ENCODE results near the gene MYLK.

Gene MYLK

DNA sequence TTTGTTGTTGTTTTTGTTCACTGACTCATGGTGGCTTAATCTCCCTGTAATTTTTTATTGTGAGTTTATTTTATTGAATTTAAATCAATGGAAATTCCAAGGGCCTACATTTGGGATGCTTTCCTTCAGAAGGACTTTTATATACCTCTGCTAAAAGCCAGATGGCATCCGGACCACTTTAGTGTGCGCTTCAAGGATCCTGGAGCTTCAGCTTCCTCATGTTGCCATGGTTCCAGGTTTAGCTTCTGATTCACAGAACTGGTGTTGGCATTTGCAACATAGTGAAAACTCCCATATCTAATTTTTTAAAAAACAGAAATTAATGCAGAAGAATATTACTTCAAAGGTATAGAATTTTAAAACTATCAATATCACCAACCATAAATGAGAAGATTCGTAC lies 290.8 kb downstream of the MYLK start:
- Histone ChIP-seq H3K56ac (ENCODE audit: low read length) (no peak overlapping the region), H2BK120ac (ENCODE audit: low read depth, low read length) (no peak overlapping the region), H2BK5ac (ENCODE audit: low read length) (no peak overlapping the region), H3K4me3 (ENCODE audit: low read length) (no peak overlapping the region), H3K79me2 (ENCODE audit: control insufficient read depth, insufficient read depth, low read length) (no peaks in the 10 kb centered on the region), H2AK5ac (ENCODE audit: low read length) (no peak overlapping the region), H3K18ac (ENCODE audit: low read length) (no peak overlapping the region), H3K4me1 (ENCODE audit: control insufficient read depth, low read depth, low read length) (no peaks in the 10 kb centered on the region), H3K23ac (ENCODE audit: low read length) (no peak overlapping the region), H3K36me3 (ENCODE audit: control insufficient read depth, insufficient read depth, low read length) (no peaks in the 10 kb centered on the region), H4K8ac (ENCODE audit: low read depth, low read length) (no peak overlapping the region), H3K4me2 (ENCODE audit: low read length) (no peak overlapping the region), H4K5ac (ENCODE audit: low read length) (no peak overlapping the region), H2BK15ac (replicated peaks; ENCODE audit: low read depth) (no peak overlapping the region), H3K9ac (ENCODE audit: low read length) (no peak overlapping the region), H3K79me1 (ENCODE audit: low read length) (peaks cover 2% of the 10 kb centered on the region), H3K27ac (ENCODE audit: low read depth, low read length) (no peak overlapping the region), H3K27me3 (ENCODE audit: insufficient read depth, low read length, poor library complexity) (no peaks in the 10 kb centered on the region), H3K4ac (ENCODE audit: low read depth, low read length) (no peak overlapping the region)
- WGBS (ENCODE audit: extremely low coverage, insufficient coverage, low lambda C conversion rate), result no CpG with 5 or more reads among the region's 3 CpGs
- no peak for DNase-seq

DNA sequence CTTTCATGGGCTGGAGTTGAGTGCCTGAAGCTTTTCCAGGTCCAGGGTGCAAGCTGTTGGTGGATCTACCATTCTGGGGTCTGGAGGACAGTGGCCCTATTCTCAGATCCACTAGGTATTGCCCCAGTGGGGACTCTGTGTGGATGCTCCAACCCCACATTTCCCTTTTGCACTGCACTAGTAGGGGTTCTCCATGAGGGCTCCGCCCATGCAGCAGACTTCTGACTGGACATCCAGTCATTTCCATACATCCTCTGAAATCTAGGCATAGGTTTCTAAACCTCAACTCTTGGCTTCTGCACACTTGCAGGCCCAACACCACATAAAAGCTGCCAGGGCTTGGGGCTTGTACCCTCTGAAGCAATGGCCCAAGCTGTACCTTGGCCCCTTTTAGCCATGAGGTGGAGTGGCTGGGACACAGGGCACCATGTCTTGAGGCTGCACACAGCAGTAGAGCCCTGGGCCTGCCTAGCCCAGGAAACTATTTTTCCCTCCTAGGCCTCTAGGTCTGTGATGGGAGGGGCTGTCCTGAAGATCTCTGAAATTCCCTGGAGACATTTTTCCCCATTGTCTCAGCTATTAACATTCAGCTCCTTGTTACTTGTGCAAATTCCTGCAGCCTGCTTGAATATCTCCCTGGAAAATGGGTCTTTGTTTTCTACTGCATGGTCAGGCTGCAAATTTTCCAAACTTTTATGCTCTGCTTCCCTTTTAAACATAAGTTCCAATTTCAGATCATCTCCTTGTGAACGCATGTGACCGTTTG lies 293.3 kb downstream of the MYLK start:
- Histone ChIP-seq H2BK120ac (ENCODE audit: low read depth, low read length) (no peak overlapping the region), H2BK5ac (ENCODE audit: low read length) (no peak overlapping the region), H3K18ac (ENCODE audit: low read length) (no peak overlapping the region), H3K36me3 (ENCODE audit: control insufficient read depth, insufficient read depth, low read length) (no peaks in the 10 kb centered on the region), H4K8ac (ENCODE audit: low read depth, low read length) (no peak overlapping the region), H2AK5ac (ENCODE audit: low read length) (no peak overlapping the region), H4K5ac (ENCODE audit: low read length) (no peak overlapping the region), H3K4me1 (ENCODE audit: control insufficient read depth, low read depth, low read length) (no peaks in the 10 kb centered on the region), H3K23ac (ENCODE audit: low read length) (no peak overlapping the region), H3K4me2 (ENCODE audit: low read length) (no peak overlapping the region), H3K79me2 (ENCODE audit: control insufficient read depth, insufficient read depth, low read length) (no peaks in the 10 kb centered on the region), H3K27ac (ENCODE audit: low read depth, low read length) (no peak overlapping the region), H3K4me3 (ENCODE audit: low read length) (no peak overlapping the region), H3K4ac (ENCODE audit: low read depth, low read length) (no peak overlapping the region), H3K9ac (ENCODE audit: low read length) (no peak overlapping the region), H2BK15ac (replicated peaks; ENCODE audit: low read depth) (no peak overlapping the region), H3K79me1 (ENCODE audit: low read length) (peaks cover 2% of the 10 kb centered on the region), H3K56ac (ENCODE audit: low read length) (no peak overlapping the region), H3K27me3 (ENCODE audit: insufficient read depth, low read length, poor library complexity) (no peaks in the 10 kb centered on the region)
- no peak for DNase-seq
- WGBS (ENCODE audit: extremely low coverage, insufficient coverage, low lambda C conversion rate), result no CpG with 5 or more reads among the region's 3 CpGs

DNA sequence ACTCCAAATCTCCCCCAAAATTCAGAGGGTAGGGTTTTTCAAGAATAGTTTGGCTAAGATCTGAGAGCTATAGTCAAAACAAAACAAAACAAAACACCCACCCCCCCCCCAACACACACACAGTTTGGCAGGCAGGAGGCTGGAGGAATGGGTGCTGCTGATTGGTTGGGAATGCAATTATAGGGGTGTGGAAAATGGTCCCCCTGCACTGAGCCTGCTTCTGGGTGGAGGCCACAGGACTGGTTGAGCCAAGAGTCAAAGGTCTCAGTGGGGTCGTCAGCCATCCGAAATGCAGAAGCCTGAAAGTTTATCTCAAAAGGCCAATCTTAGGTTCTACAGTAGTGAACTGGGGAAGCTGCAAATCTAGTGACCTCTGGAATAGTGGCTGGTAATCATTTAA lies 296.7 kb downstream of the MYLK start:
- DNase-seq, result no peak
- H2BK5ac ChIP-seq (ENCODE audit: low read length), result no peak overlapping the region
- no peak overlapping the region for H2BK15ac ChIP-seq (replicated peaks; ENCODE audit: low read depth)
- H3K56ac ChIP-seq (ENCODE audit: low read length), result no peak overlapping the region
- H3K18ac ChIP-seq (ENCODE audit: low read length), result no peak overlapping the region
- peak overlapping the region; percentile 75 for H3K27ac ChIP-seq (ENCODE audit: low read depth, low read length)
- H3K4me3 ChIP-seq (ENCODE audit: low read length), result no peak overlapping the region
- peaks cover 2% of the 10 kb centered on the region for H3K79me1 ChIP-seq (ENCODE audit: low read length)
- H3K4ac ChIP-seq (ENCODE audit: low read depth, low read length), result no peak overlapping the region
- H4K5ac ChIP-seq (ENCODE audit: low read length), result no peak overlapping the region
- H3K36me3 ChIP-seq (ENCODE audit: control insufficient read depth, insufficient read depth, low read length), result no peaks in the 10 kb centered on the region
- H3K23ac ChIP-seq (ENCODE audit: low read length), result no peak overlapping the region
- no peak overlapping the region for H2BK120ac ChIP-seq (ENCODE audit: low read depth, low read length)
- H4K8ac ChIP-seq (ENCODE audit: low read depth, low read length), result no peak overlapping the region
- H3K79me2 ChIP-seq (ENCODE audit: control insufficient read depth, insufficient read depth, low read length), result peaks cover 4% of the 10 kb centered on the region
- no peaks in the 10 kb centered on the region for H3K27me3 ChIP-seq (ENCODE audit: insufficient read depth, low read length, poor library complexity)
- H3K9ac ChIP-seq (ENCODE audit: low read length), result no peak overlapping the region
- WGBS (ENCODE audit: extremely low coverage, insufficient coverage, low lambda C conversion rate), result no CpG with 5 or more reads among the region's 2 CpGs
- no peak overlapping the region for H2AK5ac ChIP-seq (ENCODE audit: low read length)
- no peaks in the 10 kb centered on the region for H3K4me1 ChIP-seq (ENCODE audit: control insufficient read depth, low read depth, low read length)
- H3K4me2 ChIP-seq (ENCODE audit: low read length), result no peak overlapping the region

DNA sequence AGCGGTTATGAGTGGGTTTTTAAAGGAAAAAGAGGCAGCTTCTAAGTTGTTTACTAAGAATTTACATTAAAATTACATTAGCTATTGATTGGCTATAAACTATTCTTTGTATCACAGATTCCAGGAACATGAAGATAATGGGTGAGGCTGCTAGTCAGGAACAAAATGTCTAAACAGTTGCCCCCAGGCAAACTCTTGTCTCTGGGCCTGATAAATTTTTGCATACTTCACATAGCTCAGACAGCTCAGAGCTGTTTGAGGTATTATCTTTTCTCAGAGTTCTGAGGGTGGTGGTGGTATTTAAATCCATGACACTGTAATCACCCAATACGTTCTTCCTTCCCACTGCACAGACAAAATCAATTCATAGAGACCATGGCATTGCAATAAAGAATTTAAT lies 297.2 kb downstream of the MYLK start:
- Histone ChIP-seq H2BK5ac (ENCODE audit: low read length) (no peak overlapping the region), H4K8ac (ENCODE audit: low read depth, low read length) (no peak overlapping the region), H3K18ac (ENCODE audit: low read length) (no peak overlapping the region), H3K79me2 (ENCODE audit: control insufficient read depth, insufficient read depth, low read length) (peaks cover 4% of the 10 kb centered on the region), H3K4ac (ENCODE audit: low read depth, low read length) (no peak overlapping the region), H3K9ac (ENCODE audit: low read length) (no peak overlapping the region), H3K36me3 (ENCODE audit: control insufficient read depth, insufficient read depth, low read length) (no peaks in the 10 kb centered on the region), H3K4me3 (ENCODE audit: low read length) (no peak overlapping the region), H3K56ac (ENCODE audit: low read length) (no peak overlapping the region), H3K4me1 (ENCODE audit: control insufficient read depth, low read depth, low read length) (no peaks in the 10 kb centered on the region), H4K5ac (ENCODE audit: low read length) (no peak overlapping the region), H3K23ac (ENCODE audit: low read length) (no peak overlapping the region), H3K27me3 (ENCODE audit: insufficient read depth, low read length, poor library complexity) (no peaks in the 10 kb centered on the region), H3K4me2 (ENCODE audit: low read length) (no peak overlapping the region), H3K27ac (ENCODE audit: low read depth, low read length) (peak overlapping the region; percentile 75), H2BK15ac (replicated peaks; ENCODE audit: low read depth) (no peak overlapping the region), H2BK120ac (ENCODE audit: low read depth, low read length) (no peak overlapping the region), H2AK5ac (ENCODE audit: low read length) (no peak overlapping the region), H3K79me1 (ENCODE audit: low read length) (peaks cover 2% of the 10 kb centered on the region)
- peak; percentile 70 for DNase-seq
- WGBS (ENCODE audit: extremely low coverage, insufficient coverage, low lambda C conversion rate), result no CpG with 5 or more reads among the region's 2 CpGs

DNA sequence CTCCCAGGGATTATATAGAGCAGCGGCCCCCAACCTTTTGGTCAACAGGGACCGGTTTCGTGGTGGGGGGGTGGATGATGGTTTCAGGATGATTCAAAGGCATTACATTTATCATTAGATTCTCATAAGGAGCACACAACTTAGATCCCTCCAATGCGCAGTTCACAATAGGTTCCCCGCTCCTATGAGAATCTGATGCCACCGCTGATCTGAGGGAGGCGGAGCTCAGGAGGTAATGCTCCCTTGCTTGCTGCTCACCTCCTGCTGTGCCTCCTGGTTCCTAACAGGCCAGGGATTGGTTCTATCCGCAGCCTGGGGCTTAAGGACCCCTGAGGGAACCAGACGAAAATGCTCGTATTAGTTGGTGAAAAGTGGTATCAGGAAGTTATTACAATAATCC lies 298.0 kb downstream of the MYLK start:
- Histone ChIP-seq H3K4me3 (ENCODE audit: low read length) (peak overlapping the region; percentile 72), H3K18ac (ENCODE audit: low read length) (peak overlapping the region; percentile 21), H3K36me3 (ENCODE audit: control insufficient read depth, insufficient read depth, low read length) (no peaks in the 10 kb centered on the region), H3K4ac (ENCODE audit: low read depth, low read length) (peak overlapping the region; percentile 20), H2BK15ac (replicated peaks; ENCODE audit: low read depth) (no peak overlapping the region), H2BK5ac (ENCODE audit: low read length) (no peak overlapping the region), H3K56ac (ENCODE audit: low read length) (peak overlapping the region; percentile 97), H3K4me1 (ENCODE audit: control insufficient read depth, low read depth, low read length) (no peaks in the 10 kb centered on the region), H4K5ac (ENCODE audit: low read length) (no peak overlapping the region), H3K27me3 (ENCODE audit: insufficient read depth, low read length, poor library complexity) (no peaks in the 10 kb centered on the region), H3K9ac (ENCODE audit: low read length) (peak overlapping the region; percentile 91), H3K27ac (ENCODE audit: low read depth, low read length) (peak overlapping the region; percentile 88), H4K8ac (ENCODE audit: low read depth, low read length) (peak overlapping the region; percentile 79), H3K79me2 (ENCODE audit: control insufficient read depth, insufficient read depth, low read length) (peaks cover 4% of the 10 kb centered on the region), H2BK120ac (ENCODE audit: low read depth, low read length) (no peak overlapping the region), H2AK5ac (ENCODE audit: low read length) (no peak overlapping the region), H3K4me2 (ENCODE audit: low read length) (peak overlapping the region; percentile 62), H3K79me1 (ENCODE audit: low read length) (peaks cover 3% of the 10 kb centered on the region), H3K23ac (ENCODE audit: low read length) (no peak overlapping the region)
- peak; percentile 93 for DNase-seq
- WGBS (ENCODE audit: extremely low coverage, insufficient coverage, low lambda C conversion rate), result no CpG with 5 or more reads among the region's 10 CpGs
